Smooth muscle cell (in vitro differentiated cells): ENCODE data around the gene SLC49A3. TPM values are rescaled to one million over a fixed set of nuclear protein-coding genes. Genes with fewer than 3 reads are reported as not detected.

ENCODE experiments used
- DNase-seq: peaks from one replicate; lab custom pipeline; 2025; ENCODE audit not compliant: unreplicated experiment; lab: John Stamatoyannopoulos, UW
- H2AFZ ChIP-seq: fragments of 200-600 bp; sonication (generic); 2 replicates; pipeline ENCODE4 v1.6.0; 2016; ENCODE audit warnings: antibody characterized with exemption, low read depth, mild to moderate bottlenecking
- H3F3A ChIP-seq: fragments of 200-600 bp; sonication (generic); 2 replicates; pipeline ENCODE4 v1.6.0; 2017; ENCODE audit warnings: antibody characterized with exemption, low read depth
- H3K27ac ChIP-seq: fragments of 200-600 bp; sonication (generic); 2 replicates; pipeline ENCODE4 v1.5.1; 2016; ENCODE audit warnings: low read depth, mild to moderate bottlenecking
- H3K27me3 ChIP-seq: fragments of 200-600 bp; sonication (generic); 2 replicates; pipeline ENCODE4 v1.6.1; 2016; ENCODE audit warnings: low read depth, mild to moderate bottlenecking
- H3K36me3 ChIP-seq: fragments of 200-600 bp; sonication (generic); 2 replicates; pipeline ENCODE4 v1.5.1; 2016; ENCODE audit warnings: low read depth
- H3K4me1 ChIP-seq: fragments of 200-600 bp; sonication (generic); 2 replicates; pipeline ENCODE4 v1.5.1; 2016; ENCODE audit warnings: low read depth
- H3K4me2 ChIP-seq: fragments of 200-600 bp; sonication (generic); 2 replicates; pipeline ENCODE4 v1.6.0; 2016; ENCODE audit warnings: mild to moderate bottlenecking
- H3K4me3 ChIP-seq: fragments of 200-600 bp; sonication (generic); 2 replicates; pipeline ENCODE4 v1.5.1; 2016; ENCODE audit warnings: mild to moderate bottlenecking
- H3K79me2 ChIP-seq: fragments of 200-600 bp; sonication (generic); 2 replicates; pipeline ENCODE4 v1.6.0; 2016; ENCODE audit warnings: low read depth, mild to moderate bottlenecking
- H3K9ac ChIP-seq: fragments of 200-600 bp; sonication (generic); 2 replicates; pipeline ENCODE4 v1.6.0; 2016; ENCODE audit warnings: low read depth
- H3K9me3 ChIP-seq: fragments of 200-600 bp; sonication (generic); replicated peaks from 2 replicates; pipeline ENCODE4 v1.5.1; 2016; ENCODE audit warnings: low read depth
- H4K20me1 ChIP-seq: fragments of 200-600 bp; sonication (generic); 2 replicates; pipeline ENCODE4 v1.6.0; 2016; ENCODE audit warnings: low read depth
- WGBS: methylation state at CpG from one replicate; pipeline ENCODE4 v1.1.7; 2016; ENCODE audit warnings: low lambda C conversion rate; 5-methylcytosine and 5-hydroxymethylcytosine counted together
- polyA plus RNA-seq: library from polyadenylated mRNA; unstranded; fragments of >200 nt; fragmentation: Nextera tagmentation; extraction: Ambion mirVana; gene quantifications from 2 replicates; pipeline ENCODE4 v1.2.1, GENCODE V29; 2016
- total RNA-seq: library from RNA; depleted of rRNA; stranded (reverse); fragments of >200 nt; gene quantifications from 2 replicates; pipeline ENCODE4 v1.2.3, GENCODE V29; 2014
- TF ChIP-seq, protein P1 (sequence below): fragments of 200-600 bp; sonication (generic); IDR thresholded peaks from 2 replicates; pipeline ENCODE4 v1.5.1; 2017; ENCODE audit warnings: borderline replicate concordance, mild to moderate bottlenecking, antibody characterized with exemption; ENCODE audit not compliant: insufficient read depth, poor library complexity, severe bottlenecking

Gene SLC49A3
- total and polyA plus RNA-seq, 2 experiments from 2014 or later = 26.4 to 40.2 TPM

- no peak overlapping the region for H3K4me2 ChIP-seq
- no peaks in the 10 kb centered on the region for H3K79me2 ChIP-seq
- H3K9me3 ChIP-seq = no peaks in the 10 kb centered on the region
- no peak overlapping the region for H2AFZ ChIP-seq
- no peak overlapping the region for H3K9ac ChIP-seq
- TF ChIP-seq, protein P1, sequence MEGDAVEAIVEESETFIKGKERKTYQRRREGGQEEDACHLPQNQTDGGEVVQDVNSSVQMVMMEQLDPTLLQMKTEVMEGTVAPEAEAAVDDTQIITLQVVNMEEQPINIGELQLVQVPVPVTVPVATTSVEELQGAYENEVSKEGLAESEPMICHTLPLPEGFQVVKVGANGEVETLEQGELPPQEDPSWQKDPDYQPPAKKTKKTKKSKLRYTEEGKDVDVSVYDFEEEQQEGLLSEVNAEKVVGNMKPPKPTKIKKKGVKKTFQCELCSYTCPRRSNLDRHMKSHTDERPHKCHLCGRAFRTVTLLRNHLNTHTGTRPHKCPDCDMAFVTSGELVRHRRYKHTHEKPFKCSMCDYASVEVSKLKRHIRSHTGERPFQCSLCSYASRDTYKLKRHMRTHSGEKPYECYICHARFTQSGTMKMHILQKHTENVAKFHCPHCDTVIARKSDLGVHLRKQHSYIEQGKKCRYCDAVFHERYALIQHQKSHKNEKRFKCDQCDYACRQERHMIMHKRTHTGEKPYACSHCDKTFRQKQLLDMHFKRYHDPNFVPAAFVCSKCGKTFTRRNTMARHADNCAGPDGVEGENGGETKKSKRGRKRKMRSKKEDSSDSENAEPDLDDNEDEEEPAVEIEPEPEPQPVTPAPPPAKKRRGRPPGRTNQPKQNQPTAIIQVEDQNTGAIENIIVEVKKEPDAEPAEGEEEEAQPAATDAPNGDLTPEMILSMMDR = no peak
- no peak for DNase-seq
- peaks cover 7% of the 10 kb centered on the region for H3K4me1 ChIP-seq
- 78% methylated on average over 10 of the region's 10 CpGs for WGBS
- no peak overlapping the region for H3K4me3 ChIP-seq
- H3F3A ChIP-seq = no peaks in the 10 kb centered on the region
- no peaks in the 10 kb centered on the region for H4K20me1 ChIP-seq
- no peak overlapping the region for H3K27ac ChIP-seq
- no peaks in the 10 kb centered on the region for H3K36me3 ChIP-seq
- H3K27me3 ChIP-seq = no peaks in the 10 kb centered on the region
Measured at GRCh38 chr4:667545-667925, 21.4 kb downstream of the SLC49A3 start.

- Histone ChIP-seq H4K20me1 (no peaks in the 10 kb centered on the region), H3K9ac (no peak overlapping the region), H3K27ac (no peak overlapping the region), H2AFZ (no peak overlapping the region), H3K36me3 (no peaks in the 10 kb centered on the region), H3K27me3 (no peaks in the 10 kb centered on the region), H3K9me3 (no peaks in the 10 kb centered on the region), H3K4me3 (no peak overlapping the region), H3F3A (no peaks in the 10 kb centered on the region), H3K4me1 (peaks cover 7% of the 10 kb centered on the region), H3K79me2 (no peaks in the 10 kb centered on the region), H3K4me2 (no peak overlapping the region)
- WGBS = 94% methylated on average over 26 of the region's 28 CpGs
- no peak for DNase-seq
- TF ChIP-seq, protein P1 = no peak
Measured at GRCh38 chr4:666822-667544, 22.0 kb downstream of the SLC49A3 start.

DNA sequence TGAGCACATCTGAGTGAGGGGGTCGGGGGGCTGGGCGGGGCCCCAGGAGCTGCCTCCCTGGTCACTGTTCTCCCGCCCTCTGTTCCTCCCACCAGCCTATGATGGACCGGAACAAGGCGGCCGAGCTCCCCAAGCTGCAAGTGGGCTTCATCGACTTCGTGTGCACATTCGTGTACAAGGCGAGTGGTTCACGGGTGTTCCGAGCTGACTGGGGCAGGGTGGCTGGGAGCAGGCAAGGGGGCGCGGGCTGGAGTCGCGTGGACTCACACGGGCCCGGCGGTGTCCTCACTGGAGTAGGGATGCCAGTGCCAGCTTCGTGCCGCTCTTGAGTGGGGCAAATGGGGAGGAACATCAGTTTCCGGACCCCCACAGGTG lies 22.5 kb downstream of the SLC49A3 start:
- H3K9ac ChIP-seq = no peak overlapping the region
- no peaks in the 10 kb centered on the region for H4K20me1 ChIP-seq
- TF ChIP-seq, protein P1 = no peak
- no peaks in the 10 kb centered on the region for H3F3A ChIP-seq
- no peak overlapping the region for H3K4me3 ChIP-seq
- H3K9me3 ChIP-seq = no peaks in the 10 kb centered on the region
- H2AFZ ChIP-seq = no peak overlapping the region
- DNase-seq = no peak
- no peak overlapping the region for H3K4me2 ChIP-seq
- H3K36me3 ChIP-seq = no peaks in the 10 kb centered on the region
- no peaks in the 10 kb centered on the region for H3K79me2 ChIP-seq
- no peaks in the 10 kb centered on the region for H3K27me3 ChIP-seq
- WGBS = 95% methylated on average over 19 of the region's 22 CpGs
- no peak overlapping the region for H3K27ac ChIP-seq
- H3K4me1 ChIP-seq = peaks cover 7% of the 10 kb centered on the region

DNA sequence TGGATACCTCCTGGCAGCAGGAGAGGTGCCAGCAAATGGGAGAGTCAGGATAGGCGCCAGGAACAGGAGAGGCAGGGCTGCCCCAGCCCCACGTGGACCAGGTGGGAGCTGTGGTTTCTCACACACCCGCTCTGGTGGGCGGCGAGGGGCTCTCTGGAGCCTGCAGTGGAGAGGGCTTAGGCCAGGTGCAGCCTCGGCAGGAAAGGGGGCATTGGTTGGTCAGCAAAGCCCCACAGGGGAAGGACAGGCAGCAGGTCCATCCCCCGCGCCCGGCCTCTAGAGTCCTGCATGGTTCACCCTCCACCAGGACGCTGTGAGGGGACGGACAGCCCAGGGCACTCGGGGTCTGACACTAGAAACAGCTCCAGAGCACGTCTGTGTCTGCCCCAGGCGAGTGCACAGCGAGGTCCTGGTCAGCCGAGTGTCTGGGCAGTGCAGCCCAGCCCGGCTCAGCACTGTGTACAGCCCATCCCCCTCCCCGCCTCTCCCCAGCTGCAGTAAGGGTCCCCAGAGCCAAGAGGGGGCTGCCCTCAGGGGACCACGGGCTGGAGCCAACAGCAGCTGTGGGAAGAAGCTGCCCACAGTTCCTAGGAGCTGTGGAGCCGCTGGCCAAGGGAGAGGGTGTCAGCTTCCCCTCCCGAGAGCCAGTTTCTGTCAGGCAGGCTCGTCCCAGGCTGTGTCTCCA lies 23.1 kb downstream of the SLC49A3 start:
- Histone ChIP-seq H3K36me3 (no peaks in the 10 kb centered on the region), H3K79me2 (no peaks in the 10 kb centered on the region), H3K27ac (no peak overlapping the region), H3F3A (no peaks in the 10 kb centered on the region), H3K27me3 (no peaks in the 10 kb centered on the region), H3K9me3 (no peaks in the 10 kb centered on the region), H3K4me3 (no peak overlapping the region), H4K20me1 (no peaks in the 10 kb centered on the region), H2AFZ (no peak overlapping the region), H3K4me1 (peaks cover 7% of the 10 kb centered on the region), H3K4me2 (no peak overlapping the region), H3K9ac (no peak overlapping the region)
- no peak for DNase-seq
- whole genome bisulfite sequencing = 88% methylated on average over 20 of the region's 22 CpGs
- TF ChIP-seq, protein P1 = no peak
